Prostate gland (tissue), 2 donors: ENCODE results near the gene TMEM132E.

Experiments
- POLR2A ChIP-seq: fragments of 450-650 bp; IDR thresholded peaks from one replicate; pipeline ENCODE4 v1.6.1; 2016; ENCODE audit warnings: antibody characterized with exemption, mild to moderate bottlenecking
- TF ChIP-seq, protein P1 (sequence below), 4 experiments: fragments of 200-600 bp in 2 of 4; fragments of 450-650 bp in 2 of 4; sonication (generic) in 2 of 4; IDR thresholded peaks; 1 replicate in 3 of 4; 2 replicates in 1 of 4; pipeline ENCODE4 v1.5.1; 2016 to 2019; ENCODE audit warnings: antibody characterized with exemption in 4 of 4, mild to moderate bottlenecking in 2 of 4, moderate library complexity in 2 of 4

DNA sequence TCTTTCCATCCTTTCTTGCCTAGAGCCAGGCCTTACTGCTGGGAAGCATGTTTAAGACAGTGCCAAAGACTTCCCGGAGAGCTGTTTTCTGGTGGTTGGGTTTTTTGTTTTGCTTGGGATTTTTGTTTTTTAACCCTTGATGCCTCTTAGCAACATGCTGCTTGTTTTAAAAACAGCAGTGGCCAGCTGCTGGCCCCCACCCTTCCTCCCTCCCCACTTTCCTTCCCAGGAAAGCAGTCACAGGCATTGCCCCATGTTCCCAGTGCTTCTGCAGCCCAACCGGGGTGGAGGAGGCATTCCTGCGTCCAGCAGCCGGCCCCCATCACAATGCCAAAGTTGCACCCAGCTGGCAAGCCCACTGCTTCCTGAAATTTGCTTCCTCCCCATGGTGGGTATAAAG lies 12.6 kb downstream of the TMEM132E start:
- TF ChIP-seq, protein P1, sequence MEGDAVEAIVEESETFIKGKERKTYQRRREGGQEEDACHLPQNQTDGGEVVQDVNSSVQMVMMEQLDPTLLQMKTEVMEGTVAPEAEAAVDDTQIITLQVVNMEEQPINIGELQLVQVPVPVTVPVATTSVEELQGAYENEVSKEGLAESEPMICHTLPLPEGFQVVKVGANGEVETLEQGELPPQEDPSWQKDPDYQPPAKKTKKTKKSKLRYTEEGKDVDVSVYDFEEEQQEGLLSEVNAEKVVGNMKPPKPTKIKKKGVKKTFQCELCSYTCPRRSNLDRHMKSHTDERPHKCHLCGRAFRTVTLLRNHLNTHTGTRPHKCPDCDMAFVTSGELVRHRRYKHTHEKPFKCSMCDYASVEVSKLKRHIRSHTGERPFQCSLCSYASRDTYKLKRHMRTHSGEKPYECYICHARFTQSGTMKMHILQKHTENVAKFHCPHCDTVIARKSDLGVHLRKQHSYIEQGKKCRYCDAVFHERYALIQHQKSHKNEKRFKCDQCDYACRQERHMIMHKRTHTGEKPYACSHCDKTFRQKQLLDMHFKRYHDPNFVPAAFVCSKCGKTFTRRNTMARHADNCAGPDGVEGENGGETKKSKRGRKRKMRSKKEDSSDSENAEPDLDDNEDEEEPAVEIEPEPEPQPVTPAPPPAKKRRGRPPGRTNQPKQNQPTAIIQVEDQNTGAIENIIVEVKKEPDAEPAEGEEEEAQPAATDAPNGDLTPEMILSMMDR (IDR thresholded peaks at IDR 0.05) = no peak
- no peak for TF ChIP-seq POLR2A
